T-cell (primary cell): Measurements from ENCODE around the gene OR5B12. TPM values are rescaled to one million over a fixed set of nuclear protein-coding genes. Genes with fewer than 3 reads are reported as not detected.
"Not testable (repeated sequence)": the region's sequence is repeated elsewhere in the genome, so short reads cannot be mapped to it uniquely, and the experiment has no call there.

ENCODE experiments used
- ATAC-seq, 4 experiments: fragments of 200-7000 bp in 3 of 4; fragments of 150-1000 bp in 1 of 4; cut with Tn5 transposase; replicated peaks in 1 of 4; 1 replicate in 3 of 4; 2 replicates in 1 of 4; pipeline ENCODE4 v1.10.0; 2021; ENCODE audit warnings: moderate library complexity in 3 of 4, mild to moderate bottlenecking in 2 of 4, moderate number of reproducible peaks in 1 of 4
- CTCF ChIA-PET, 2 donors: fragments of 300-600 bp; sonication (Branson Sonifier 250); formaldehyde crosslinking; loops; one replicate each; lab custom pipeline; 2022; ENCODE audit warnings: antibody characterized with exemption in 2 of 2; lab: Charles Lee
- POLR2A ChIA-PET, 2 donors: fragments of 300-600 bp; sonication (Branson Sonifier 250); formaldehyde crosslinking; loops; one replicate each; lab custom pipeline; 2022; ENCODE audit warnings: antibody characterized with exemption in 2 of 2; lab: Charles Lee
- DNase-seq, 35 experiments: peaks; one replicate each; pipeline versions ENCODE4 v3.0.0 to v3.0.0-alpha.2; 2013 to 2023
- H3K27ac ChIP-seq: one replicate; pipeline ENCODE4 v1.5.1; 2013; ENCODE audit warnings: low read length
- H3K27me3 ChIP-seq, 2 experiments: replicated peaks in 1 of 2; 1 replicate in 1 of 2; 2 replicates in 1 of 2; pipeline versions ENCODE4 v1.6.1 to v1.7.0; 2013; ENCODE audit warnings: low read length in 1 of 2, mixed read lengths in 1 of 2; ENCODE audit not compliant: control insufficient read depth in 2 of 2, insufficient read depth in 2 of 2; ENCODE audit errors: extremely low read depth in 1 of 2
- H3K36me3 ChIP-seq, 2 donors: 1 replicate in 1 of 2; 2 replicates in 1 of 2; pipeline versions ENCODE4 v1.6.1 to v1.7.0; 2013; ENCODE audit warnings: low read length in 1 of 2; ENCODE audit not compliant: control insufficient read depth in 2 of 2, insufficient read depth in 1 of 2; ENCODE audit errors: extremely low read depth in 1 of 2
- H3K4me1 ChIP-seq, 2 experiments: 1 replicate in 1 of 2; 2 replicates in 1 of 2; pipeline versions ENCODE4 v1.6.1 to v1.7.0; 2013; ENCODE audit warnings: low read length in 2 of 2, mixed read lengths in 1 of 2; ENCODE audit not compliant: insufficient read depth in 2 of 2, control insufficient read depth in 1 of 2; ENCODE audit errors: extremely low read depth in 1 of 2
- H3K4me3 ChIP-seq, 2 donors: 1 replicate in 1 of 2; 2 replicates in 1 of 2; pipeline versions ENCODE4 v1.5.1 to v1.7.0; 2013; ENCODE audit warnings: mild to moderate bottlenecking in 2 of 2, low read length in 1 of 2, moderate library complexity in 1 of 2; ENCODE audit not compliant: control insufficient read depth in 1 of 2; ENCODE audit errors: extremely low read depth in 1 of 2
- H3K9me3 ChIP-seq: 2 replicates; pipeline ENCODE4 v1.7.0; 2013
- H3K27ac Mint-ChIP-seq, 2 donors: one replicate each; pipeline ENCODE4 v1.8.0; 2020 to 2021; ENCODE audit warnings: mild to moderate bottlenecking in 2 of 2, mixed read lengths in 2 of 2
- H3K27me3 Mint-ChIP-seq, 2 donors: one replicate each; pipeline ENCODE4 v1.8.0; 2021 to 2022; ENCODE audit warnings: mixed read lengths in 2 of 2
- H3K36me3 Mint-ChIP-seq: one replicate; pipeline ENCODE4 v1.8.0; 2021; ENCODE audit warnings: mixed read lengths
- H3K4me1 Mint-ChIP-seq, 3 donors: one replicate each; pipeline ENCODE4 v1.8.0; 2020 to 2022; ENCODE audit warnings: mixed read lengths in 3 of 3, mild to moderate bottlenecking in 1 of 3
- H3K4me3 Mint-ChIP-seq, 3 donors: one replicate each; pipeline ENCODE4 v1.8.0; 2020 to 2022; ENCODE audit warnings: mild to moderate bottlenecking in 3 of 3, mixed read lengths in 3 of 3, moderate library complexity in 3 of 3
- H3K9me3 Mint-ChIP-seq, 3 donors: one replicate each; pipeline ENCODE4 v1.8.0; 2020 to 2022; ENCODE audit warnings: mixed read lengths in 3 of 3
- WGBS: methylation state at CpG from one replicate; pipeline ENCODE4 v1.1.5; 2013; ENCODE audit warnings: missing lambda C conversion rate; ENCODE audit not compliant: insufficient coverage; 5-methylcytosine and 5-hydroxymethylcytosine counted together
- total RNA-seq, 35 experiments: library from RNA in 6 of 35; stranded (reverse) in 6 of 35; fragments of 120-200 nt in 1 of 35; gene quantifications; one replicate each; pipeline versions ENCODE4 v1.2.1 to v1.2.4 and lab custom pipeline; 2013 to 2026

The OR5B12 gene
- total RNA-seq, 5 donors from 2014 or later (not counting 1 experiment from before 2014, with no cell fraction given), result 0.26 to 0.35 (median 0.35) TPM; not detected in 2

DNA sequence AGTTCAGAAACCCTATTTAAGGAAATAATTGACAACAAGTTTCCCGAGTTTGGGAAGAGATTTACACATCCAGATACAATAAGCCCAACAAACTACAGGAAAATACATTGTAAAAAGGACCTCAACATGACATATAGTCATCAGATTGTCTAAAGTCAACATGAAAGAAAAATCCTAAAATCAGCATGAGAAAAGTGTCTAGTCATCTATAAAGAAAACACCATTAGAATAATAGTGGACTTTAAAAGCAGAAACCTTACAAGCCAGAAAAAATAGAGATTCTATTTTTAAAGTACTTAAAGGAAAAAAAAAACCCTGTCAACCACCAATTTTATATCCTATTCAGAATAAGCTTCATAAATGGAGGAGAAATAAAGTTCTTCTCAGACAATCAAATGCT lies 12.8 kb downstream of the OR5B12 start:
- no peaks in the 10 kb centered on the region for H3K36me3 ChIP-seq
- no peak overlapping the region for H3K4me3 ChIP-seq
- Mint-ChIP-seq H3K27me3 (peaks cover 5 to 19% of the 10 kb centered on the region in 2 donors), H3K4me1 (no peaks in the 10 kb centered on the region), H3K27ac (no peak overlapping the region), H3K36me3 (no peaks in the 10 kb centered on the region), H3K4me3 (no peak overlapping the region), H3K9me3 (peaks cover 3 to 6% (median 6%) of the 10 kb centered on the region in 3 donors)
- ChIA-PET POLR2A (no interaction called here), CTCF (no interaction called here)
- WGBS, result no CpG with 5 or more reads among the region's 1 CpG
- no peaks in the 10 kb centered on the region for H3K9me3 ChIP-seq
- no peak overlapping the region for H3K27ac ChIP-seq
- H3K27me3 ChIP-seq, result no peaks in the 10 kb centered on the region
- ATAC-seq, result no peak
- H3K4me1 ChIP-seq, result no peaks in the 10 kb centered on the region
- DNase-seq, result no peak

DNA sequence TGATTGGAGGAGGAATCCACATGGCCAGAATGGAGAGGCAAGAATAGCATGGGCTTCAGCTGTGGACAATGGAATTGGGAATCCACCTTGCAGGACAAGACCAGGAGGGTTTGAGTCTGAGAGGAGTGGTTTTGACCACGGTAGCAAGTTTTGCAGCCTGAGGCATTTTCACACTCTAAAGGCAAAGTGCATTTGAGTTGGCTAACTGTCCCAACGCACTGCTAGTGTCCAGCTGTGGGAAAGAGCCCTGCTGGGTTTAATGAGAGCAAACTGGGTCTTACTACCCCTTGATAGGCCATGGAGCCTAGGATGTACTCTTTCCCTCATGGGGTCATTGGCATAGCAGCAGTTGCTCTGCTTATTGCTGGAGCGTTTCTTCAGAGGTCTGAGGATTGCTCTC lies 14.0 kb downstream of the OR5B12 start, which contains the start of gene OR5B2:
TSS of gene OR5B2 (minus strand) at position 101 of the 400 bp plus-strand sequence. CDS start 4,860 bp downstream, outside the sequence.
- Histone ChIP-seq H3K4me3 (no peak within 1 kb of the TSS), H3K27me3 (no peaks in the 10 kb centered on the region), H3K4me1 (no peaks in the 10 kb centered on the region), H3K27ac (no peak within 1 kb of the TSS), H3K9me3 (no peaks in the 10 kb centered on the region), H3K36me3 (no peaks in the 10 kb centered on the region)
- DNase-seq, result no peak
- WGBS, result 70% methylated on average over 3 of the region's 3 CpGs
- no peak within 1 kb of the TSS for H3K27ac Mint-ChIP-seq
- no peak within 1 kb of the TSS for H3K4me3 Mint-ChIP-seq
- no peaks in the 10 kb centered on the region for H3K4me1 Mint-ChIP-seq
- peaks cover 3 to 6% (median 6%) of the 10 kb centered on the region in 3 donors for H3K9me3 Mint-ChIP-seq
- no peaks in the 10 kb centered on the region for H3K36me3 Mint-ChIP-seq
- ChIA-PET CTCF (no interaction called here), POLR2A (no interaction called here)
- H3K27me3 Mint-ChIP-seq, result peaks cover 5 to 19% of the 10 kb centered on the region in 2 donors
- no peak for ATAC-seq

DNA sequence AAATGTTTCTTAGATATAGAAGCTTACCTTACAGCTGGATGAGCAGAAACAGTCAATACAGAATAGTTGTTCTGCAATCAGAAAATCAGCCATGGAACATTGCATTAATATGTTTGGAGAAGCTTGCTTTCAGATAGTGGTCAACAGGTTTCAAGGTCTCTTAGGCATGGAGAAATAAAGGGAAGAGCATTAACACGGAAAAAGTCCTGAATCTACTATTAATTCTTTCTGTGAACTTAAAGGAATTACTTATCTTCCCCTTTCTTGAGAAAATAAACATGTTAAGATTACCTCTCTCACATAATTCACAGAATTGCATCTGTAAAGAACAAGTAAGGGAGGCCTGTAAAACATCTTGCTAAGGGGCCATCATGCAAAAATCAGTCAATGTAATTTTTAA lies 35.3 kb downstream of the OR5B12 start, which contains the start of gene OR5B3:
TSS of gene OR5B3 (minus strand) at position 101 of the 400 bp plus-strand sequence. CDS start 3,465 bp downstream, outside the sequence.
- CTCF ChIA-PET, result no interaction called here
- Histone ChIP-seq H3K4me1 (no peaks in the 10 kb centered on the region), H3K27ac (no peak within 1 kb of the TSS), H3K9me3 (no peaks in the 10 kb centered on the region), H3K27me3 (peaks cover 0 to 3% of the 10 kb centered on the region in 2 experiments), H3K36me3 (no peaks in the 10 kb centered on the region), H3K4me3 (no peak within 1 kb of the TSS)
- ATAC-seq (no peak), DNase-seq (no peak)
- Mint-ChIP-seq H3K4me3 (no peak within 1 kb of the TSS), H3K9me3 (peaks cover 11 to 38% (median 28%) of the 10 kb centered on the region in 3 donors), H3K36me3 (no peaks in the 10 kb centered on the region), H3K27me3 (peaks cover 3 to 10% of the 10 kb centered on the region in 2 donors), H3K4me1 (no peaks in the 10 kb centered on the region), H3K27ac (no peak within 1 kb of the TSS)
- POLR2A ChIA-PET, result no interaction called here
- no CpG with 5 or more reads among the region's 1 CpG for whole genome bisulfite sequencing

DNA sequence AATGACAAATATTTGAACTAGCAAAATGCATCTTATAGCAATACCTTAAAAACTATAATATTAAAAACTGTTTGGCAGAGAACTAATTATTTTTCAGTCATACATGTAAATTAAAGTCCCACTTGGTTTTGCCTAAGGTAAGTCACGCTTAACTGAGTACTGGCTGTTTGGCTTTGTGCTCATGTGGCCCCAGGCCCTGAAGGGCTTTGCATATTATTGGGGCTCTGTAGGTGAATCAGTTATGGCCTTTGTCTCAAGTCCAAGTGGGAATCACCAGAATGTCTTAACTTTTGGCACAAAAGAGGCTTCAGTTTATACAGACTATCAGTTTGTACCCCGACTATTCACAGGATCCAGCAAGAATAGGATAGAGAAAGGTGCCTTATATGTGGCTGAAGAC lies 42.4 kb downstream of the OR5B12 start:
- H3K4me1 Mint-ChIP-seq, POLR2A ChIA-PET, H3K27me3 ChIP-seq, H3K4me1 ChIP-seq, H3K27ac Mint-ChIP-seq, H3K27me3 Mint-ChIP-seq, ATAC-seq, H3K4me3 ChIP-seq, H3K4me3 Mint-ChIP-seq, H3K9me3 ChIP-seq, H3K9me3 Mint-ChIP-seq, H3K27ac ChIP-seq, DNase-seq, H3K36me3 ChIP-seq, CTCF ChIA-PET, H3K36me3 Mint-ChIP-seq: not testable (repeated sequence)
- no CpG with 5 or more reads among the region's 2 CpGs for WGBS

DNA sequence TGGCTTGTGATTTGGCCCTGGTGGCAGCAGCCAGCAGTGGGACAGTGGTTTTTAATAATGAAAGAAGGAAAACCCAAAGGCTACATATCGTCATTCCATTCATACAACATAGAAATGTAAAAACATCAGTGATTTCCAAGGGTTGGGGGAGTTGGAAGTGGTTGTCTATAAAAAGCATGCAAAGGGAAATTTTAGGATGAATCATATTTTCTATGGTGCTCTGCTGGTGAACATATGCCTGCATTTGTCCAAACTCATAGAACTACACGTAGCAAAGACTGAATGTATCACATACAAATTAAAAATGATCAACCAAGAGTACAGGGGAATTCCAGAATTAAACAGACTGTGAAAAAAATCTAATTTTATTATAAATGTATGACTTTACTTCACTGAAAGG lies 46.5 kb downstream of the OR5B12 start:
- no peaks in the 10 kb centered on the region for H3K36me3 ChIP-seq
- no peak for DNase-seq
- WGBS, result no CpG with 5 or more reads among the region's 2 CpGs

DNA sequence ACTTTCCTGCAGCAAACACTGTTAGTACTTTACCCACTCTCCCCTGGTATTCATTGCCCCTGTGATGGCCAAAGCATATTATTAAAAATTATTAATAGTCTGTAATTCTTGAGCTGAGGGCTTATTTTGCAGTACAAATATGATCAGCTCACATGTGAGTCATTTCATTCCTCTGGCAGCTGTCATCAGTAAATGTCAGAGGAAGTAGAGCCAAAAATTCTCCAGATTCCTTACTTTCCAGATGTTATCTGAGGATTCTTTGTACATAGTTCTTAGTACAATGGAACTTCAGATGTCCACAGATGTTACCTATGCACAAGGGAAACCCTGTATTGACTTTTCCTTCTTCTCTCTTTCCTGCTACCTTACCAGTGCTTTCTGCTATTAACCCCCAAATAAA lies 47.8 kb downstream of the OR5B12 start:
- H3K36me3 Mint-ChIP-seq, result no peaks in the 10 kb centered on the region
- Histone ChIP-seq H3K4me3 (no peak overlapping the region), H3K4me1 (no peaks in the 10 kb centered on the region), H3K36me3 (no peaks in the 10 kb centered on the region), H3K27me3 (peaks cover 0 to 11% of the 10 kb centered on the region in 2 experiments), H3K9me3 (no peaks in the 10 kb centered on the region), H3K27ac (no peak overlapping the region)
- ChIA-PET CTCF (no interaction called here), POLR2A (no interaction called here)
- no peak overlapping the region for H3K4me3 Mint-ChIP-seq
- peaks cover 5 to 13% (median 8%) of the 10 kb centered on the region in 3 donors for H3K9me3 Mint-ChIP-seq
- DNase-seq (no peak), ATAC-seq (no peak)
- H3K27me3 Mint-ChIP-seq, result peaks cover 0 to 4% of the 10 kb centered on the region in 2 donors
- H3K4me1 Mint-ChIP-seq, result no peaks in the 10 kb centered on the region
- H3K27ac Mint-ChIP-seq, result no peak overlapping the region

More for the DNA sequence above, 46.5 kb downstream of the OR5B12 start:
- peaks cover under 1 to 4% of the 10 kb centered on the region in 2 donors for H3K27me3 Mint-ChIP-seq
- CTCF ChIA-PET, result interaction anchor here in 1 of 2 donors (0.7 kb wide), 1 partner anchor 935 kb away, joined by 3 read pairs; the partner anchor contains the start of gene RTN4RL2
- H3K27me3 ChIP-seq, result peaks cover 0 to 8% of the 10 kb centered on the region in 2 experiments
- no peaks in the 10 kb centered on the region for H3K9me3 ChIP-seq
- peaks cover 5 to 13% (median 8%) of the 10 kb centered on the region in 3 donors for H3K9me3 Mint-ChIP-seq
- H3K4me1 ChIP-seq, result no peaks in the 10 kb centered on the region
- no peak overlapping the region for H3K27ac ChIP-seq
- no peak for ATAC-seq
- H3K4me3 ChIP-seq, result no peak overlapping the region
- POLR2A ChIA-PET, result no interaction called here
- no peaks in the 10 kb centered on the region for H3K36me3 Mint-ChIP-seq
- H3K4me1 Mint-ChIP-seq, result no peaks in the 10 kb centered on the region
- H3K27ac Mint-ChIP-seq, result no peak overlapping the region
- no peak overlapping the region for H3K4me3 Mint-ChIP-seq
